ENCODE measurements around the gene BCL7A. TPM values are rescaled to one million over a fixed set of nuclear protein-coding genes. Genes with fewer than 3 reads are reported as not detected.

The BCL7A gene
- total and polyA plus RNA-seq, 4 donors: 3.5 to 8.3 (median 4.9) TPM

DNA sequence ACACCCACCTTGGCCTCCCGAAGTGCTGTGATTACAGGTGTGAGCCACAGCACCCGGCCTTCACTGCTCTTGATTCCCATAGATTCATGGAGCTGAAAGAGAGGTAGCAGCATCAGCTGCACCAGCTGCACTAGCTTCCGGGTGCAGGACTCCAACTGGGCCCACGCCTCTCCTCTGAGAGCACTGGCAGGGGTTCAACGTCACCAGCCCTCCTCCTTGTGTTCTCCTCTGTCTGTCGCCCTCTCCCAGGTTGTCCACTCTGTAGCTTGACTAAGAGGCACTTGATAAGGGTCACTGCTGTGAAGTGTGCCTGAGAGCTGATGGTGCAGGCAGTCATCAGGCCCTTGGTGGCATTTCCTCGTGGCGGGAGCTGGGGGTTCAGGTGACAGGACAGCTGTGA is 85.2 kb downstream of the BCL7A start:
- Histone ChIP-seq H3K27me3 (ENCODE audit: control insufficient read depth in 4 of 4, insufficient read depth in 4 of 4, low read length in 3 of 4) (no peaks in the 10 kb centered on the region), H3K4me3 (ENCODE audit: low read depth in 1 of 3, low read length in 3 of 3) (no peak overlapping the region), H3K4me1 (ENCODE audit: control insufficient read depth in 4 of 4, insufficient read depth in 4 of 4, low read length in 3 of 4) (peaks cover 0 to 17% (median 3%) of the 10 kb centered on the region in 4 donors), H3K27ac (ENCODE audit: low read depth in 1 of 2, low read length in 2 of 2) (no peak overlapping the region), H3K36me3 (ENCODE audit: control insufficient read depth in 4 of 4, insufficient read depth in 3 of 4, low read depth in 1 of 4, low read length in 3 of 4) (no peaks in the 10 kb centered on the region), H3K9ac (ENCODE audit: low read depth in 1 of 2, low read length in 2 of 2) (no peak overlapping the region), H3K9me3 (ENCODE audit: control insufficient read depth in 4 of 4, low read length in 3 of 4) (no peaks in the 10 kb centered on the region)
- TF ChIP-seq HNF4G (IDR thresholded peaks at IDR 0.05) (no peak), FOXA2 (IDR thresholded peaks at IDR 0.05) (no peak), NR2F2 (IDR thresholded peaks at IDR 0.05) (no peak), FOXA1 (IDR thresholded peaks at IDR 0.05) (no peak), GABPA (IDR thresholded peaks at IDR 0.05 in 1 of 2, conservative IDR thresholded peaks at IDR 0.05 in 1 of 2) (no peak), RXRA (IDR thresholded peaks at IDR 0.05) (no peak), SP1 (IDR thresholded peaks at IDR 0.05) (no peak), TAF1 (conservative IDR thresholded peaks at IDR 0.05) (no peak), HNF4A (conservative IDR thresholded peaks at IDR 0.05) (no peak), JUND (IDR thresholded peaks at IDR 0.05) (no peak), RAD21 (IDR thresholded peaks at IDR 0.05) (no peak), YY1 (IDR thresholded peaks at IDR 0.05) (no peak), EGR1 (IDR thresholded peaks at IDR 0.05; ENCODE audit: low read depth in 2 of 2) (no peak)
- TF ChIP-seq, protein P1, sequence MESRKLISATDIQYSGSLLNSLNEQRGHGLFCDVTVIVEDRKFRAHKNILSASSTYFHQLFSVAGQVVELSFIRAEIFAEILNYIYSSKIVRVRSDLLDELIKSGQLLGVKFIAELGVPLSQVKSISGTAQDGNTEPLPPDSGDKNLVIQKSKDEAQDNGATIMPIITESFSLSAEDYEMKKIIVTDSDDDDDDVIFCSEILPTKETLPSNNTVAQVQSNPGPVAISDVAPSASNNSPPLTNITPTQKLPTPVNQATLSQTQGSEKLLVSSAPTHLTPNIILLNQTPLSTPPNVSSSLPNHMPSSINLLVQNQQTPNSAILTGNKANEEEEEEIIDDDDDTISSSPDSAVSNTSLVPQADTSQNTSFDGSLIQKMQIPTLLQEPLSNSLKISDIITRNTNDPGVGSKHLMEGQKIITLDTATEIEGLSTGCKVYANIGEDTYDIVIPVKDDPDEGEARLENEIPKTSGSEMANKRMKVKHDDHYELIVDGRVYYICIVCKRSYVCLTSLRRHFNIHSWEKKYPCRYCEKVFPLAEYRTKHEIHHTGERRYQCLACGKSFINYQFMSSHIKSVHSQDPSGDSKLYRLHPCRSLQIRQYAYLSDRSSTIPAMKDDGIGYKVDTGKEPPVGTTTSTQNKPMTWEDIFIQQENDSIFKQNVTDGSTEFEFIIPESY (IDR thresholded peaks at IDR 0.05): no peak
- TF ChIP-seq, protein P2, sequence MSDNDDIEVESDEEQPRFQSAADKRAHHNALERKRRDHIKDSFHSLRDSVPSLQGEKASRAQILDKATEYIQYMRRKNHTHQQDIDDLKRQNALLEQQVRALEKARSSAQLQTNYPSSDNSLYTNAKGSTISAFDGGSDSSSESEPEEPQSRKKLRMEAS (IDR thresholded peaks at IDR 0.05): no peak
- TF ChIP-seq, protein P3, sequence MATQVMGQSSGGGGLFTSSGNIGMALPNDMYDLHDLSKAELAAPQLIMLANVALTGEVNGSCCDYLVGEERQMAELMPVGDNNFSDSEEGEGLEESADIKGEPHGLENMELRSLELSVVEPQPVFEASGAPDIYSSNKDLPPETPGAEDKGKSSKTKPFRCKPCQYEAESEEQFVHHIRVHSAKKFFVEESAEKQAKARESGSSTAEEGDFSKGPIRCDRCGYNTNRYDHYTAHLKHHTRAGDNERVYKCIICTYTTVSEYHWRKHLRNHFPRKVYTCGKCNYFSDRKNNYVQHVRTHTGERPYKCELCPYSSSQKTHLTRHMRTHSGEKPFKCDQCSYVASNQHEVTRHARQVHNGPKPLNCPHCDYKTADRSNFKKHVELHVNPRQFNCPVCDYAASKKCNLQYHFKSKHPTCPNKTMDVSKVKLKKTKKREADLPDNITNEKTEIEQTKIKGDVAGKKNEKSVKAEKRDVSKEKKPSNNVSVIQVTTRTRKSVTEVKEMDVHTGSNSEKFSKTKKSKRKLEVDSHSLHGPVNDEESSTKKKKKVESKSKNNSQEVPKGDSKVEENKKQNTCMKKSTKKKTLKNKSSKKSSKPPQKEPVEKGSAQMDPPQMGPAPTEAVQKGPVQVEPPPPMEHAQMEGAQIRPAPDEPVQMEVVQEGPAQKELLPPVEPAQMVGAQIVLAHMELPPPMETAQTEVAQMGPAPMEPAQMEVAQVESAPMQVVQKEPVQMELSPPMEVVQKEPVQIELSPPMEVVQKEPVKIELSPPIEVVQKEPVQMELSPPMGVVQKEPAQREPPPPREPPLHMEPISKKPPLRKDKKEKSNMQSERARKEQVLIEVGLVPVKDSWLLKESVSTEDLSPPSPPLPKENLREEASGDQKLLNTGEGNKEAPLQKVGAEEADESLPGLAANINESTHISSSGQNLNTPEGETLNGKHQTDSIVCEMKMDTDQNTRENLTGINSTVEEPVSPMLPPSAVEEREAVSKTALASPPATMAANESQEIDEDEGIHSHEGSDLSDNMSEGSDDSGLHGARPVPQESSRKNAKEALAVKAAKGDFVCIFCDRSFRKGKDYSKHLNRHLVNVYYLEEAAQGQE (IDR thresholded peaks at IDR 0.05): no peak
- TF ChIP-seq, protein P4, sequence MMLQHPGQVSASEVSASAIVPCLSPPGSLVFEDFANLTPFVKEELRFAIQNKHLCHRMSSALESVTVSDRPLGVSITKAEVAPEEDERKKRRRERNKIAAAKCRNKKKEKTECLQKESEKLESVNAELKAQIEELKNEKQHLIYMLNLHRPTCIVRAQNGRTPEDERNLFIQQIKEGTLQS (IDR thresholded peaks at IDR 0.05): no peak
- TF ChIP-seq, protein P5, sequence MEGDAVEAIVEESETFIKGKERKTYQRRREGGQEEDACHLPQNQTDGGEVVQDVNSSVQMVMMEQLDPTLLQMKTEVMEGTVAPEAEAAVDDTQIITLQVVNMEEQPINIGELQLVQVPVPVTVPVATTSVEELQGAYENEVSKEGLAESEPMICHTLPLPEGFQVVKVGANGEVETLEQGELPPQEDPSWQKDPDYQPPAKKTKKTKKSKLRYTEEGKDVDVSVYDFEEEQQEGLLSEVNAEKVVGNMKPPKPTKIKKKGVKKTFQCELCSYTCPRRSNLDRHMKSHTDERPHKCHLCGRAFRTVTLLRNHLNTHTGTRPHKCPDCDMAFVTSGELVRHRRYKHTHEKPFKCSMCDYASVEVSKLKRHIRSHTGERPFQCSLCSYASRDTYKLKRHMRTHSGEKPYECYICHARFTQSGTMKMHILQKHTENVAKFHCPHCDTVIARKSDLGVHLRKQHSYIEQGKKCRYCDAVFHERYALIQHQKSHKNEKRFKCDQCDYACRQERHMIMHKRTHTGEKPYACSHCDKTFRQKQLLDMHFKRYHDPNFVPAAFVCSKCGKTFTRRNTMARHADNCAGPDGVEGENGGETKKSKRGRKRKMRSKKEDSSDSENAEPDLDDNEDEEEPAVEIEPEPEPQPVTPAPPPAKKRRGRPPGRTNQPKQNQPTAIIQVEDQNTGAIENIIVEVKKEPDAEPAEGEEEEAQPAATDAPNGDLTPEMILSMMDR (IDR thresholded peaks at IDR 0.05; ENCODE audit: low read depth, low read length, missing input control): no peak
- DNase-seq (ENCODE audit: low spot score): no peak
- WGBS: 83% methylated on average over 8 of the region's 8 CpGs
